ENCODE results near the gene ZNF488.

The ZNF488 gene

GRCh38 chr10:47364366-47364765, 19.7 kb downstream of the ZNF488 start:
- DNase-seq: no peak

GRCh38 chr10:47363781-47364180, 20.3 kb downstream of the ZNF488 start:
- no peak for DNase-seq

- no peak for DNase-seq
Measured at GRCh38 chr10:47362199-47362598, 21.9 kb downstream of the ZNF488 start.

- DNase-seq: no peak
Measured at GRCh38 chr10:47361293-47361692, 22.8 kb downstream of the ZNF488 start.

- DNase-seq: no peak
Measured at GRCh38 chr10:47360419-47361040, 23.6 kb downstream of the ZNF488 start.

- no peak for DNase-seq
Measured at GRCh38 chr10:47359626-47360418, 24.3 kb downstream of the ZNF488 start.

- no peak for DNase-seq
Measured at GRCh38 chr10:47359101-47359500, 25.0 kb downstream of the ZNF488 start.

GRCh38 chr10:47358457-47358856, 25.6 kb downstream of the ZNF488 start:
- DNase-seq: no peak

- DNase-seq: no peak
Measured at GRCh38 chr10:47357911-47358310, 26.2 kb downstream of the ZNF488 start.

- no peak for DNase-seq
Measured at GRCh38 chr10:47357131-47357582, 26.9 kb downstream of the ZNF488 start.

GRCh38 chr10:47356708-47357107, 27.4 kb downstream of the ZNF488 start:
- DNase-seq: no peak

- DNase-seq: no peak
Measured at GRCh38 chr10:47354900-47355299, 29.2 kb downstream of the ZNF488 start.

- no peak for DNase-seq
Measured at GRCh38 chr10:47354165-47354564, 29.9 kb downstream of the ZNF488 start.

GRCh38 chr10:47353351-47353750, 30.7 kb downstream of the ZNF488 start:
- no peak for DNase-seq

GRCh38 chr10:47351899-47352815, 31.9 kb downstream of the ZNF488 start:
- no peak for DNase-seq

- no peak for DNase-seq
Measured at GRCh38 chr10:47350671-47351640, 33.1 kb downstream of the ZNF488 start.

GRCh38 chr10:47349941-47350371, 34.1 kb downstream of the ZNF488 start:
- no peak for DNase-seq

GRCh38 chr10:47349516-47349915, 34.6 kb downstream of the ZNF488 start:
- no peak for DNase-seq

- DNase-seq: no peak
Measured at GRCh38 chr10:47348661-47349470, 35.2 kb downstream of the ZNF488 start.

- no peak for DNase-seq
Measured at GRCh38 chr10:47348138-47348651, 35.9 kb downstream of the ZNF488 start, which contains the start of gene RBP3. Gene RBP3, plus strand, starts transcription at chr10:47348363. Its CDS starts 122 bp downstream, at chr10:47348485.

- no peak for DNase-seq
Measured at GRCh38 chr10:47347303-47347675, 36.8 kb downstream of the ZNF488 start.
